HG03439 (cell line): ENCODE data around the gene NIM1K.
"Not testable (repeated sequence)": the region's sequence is repeated elsewhere in the genome, so short reads cannot be mapped to it uniquely, and the experiment has no call there.

ENCODE experiments used
- ATAC-seq: cut with Tn5 transposase; IDR thresholded peaks from one replicate; pipeline ENCODE4 v1.9.1; 2021; ENCODE audit warnings: mild to moderate bottlenecking, moderate library complexity; ENCODE audit not compliant: unreplicated experiment

Gene NIM1K

GRCh38 chr5:43275391-43275790 lies 83.4 kb downstream of the NIM1K start:
- ATAC-seq = no peak

GRCh38 chr5:43279548-43280274 lies 87.7 kb downstream of the NIM1K start:
- no peak for ATAC-seq

GRCh38 chr5:43281840-43282658 lies 90.0 kb downstream of the NIM1K start:
- ATAC-seq = no peak

GRCh38 chr5:43286623-43287022 lies 94.6 kb downstream of the NIM1K start:
- no peak for ATAC-seq

- no peak for ATAC-seq
Observed at GRCh38 chr5:43287493-43287892, 95.5 kb downstream of the NIM1K start.

- ATAC-seq = no peak
Observed at GRCh38 chr5:43288269-43288831, 96.3 kb downstream of the NIM1K start.

GRCh38 chr5:43290726-43291125 lies 98.7 kb downstream of the NIM1K start:
- ATAC-seq = no peak

GRCh38 chr5:43294226-43294625 lies 102.2 kb downstream of the NIM1K start:
- ATAC-seq = no peak

GRCh38 chr5:43295202-43295601 lies 103.2 kb downstream of the NIM1K start:
- no peak for ATAC-seq

GRCh38 chr5:43296835-43297234 lies 104.8 kb downstream of the NIM1K start:
- no peak for ATAC-seq

- ATAC-seq = no peak
Observed at GRCh38 chr5:43298443-43298842, 106.4 kb downstream of the NIM1K start.

- no peak for ATAC-seq
Observed at GRCh38 chr5:43300112-43300511, 108.1 kb downstream of the NIM1K start.

GRCh38 chr5:43301653-43302091 lies 109.6 kb downstream of the NIM1K start:
- ATAC-seq = no peak

- no peak for ATAC-seq
Observed at GRCh38 chr5:43302481-43302880, 110.5 kb downstream of the NIM1K start.

- ATAC-seq = no peak
Observed at GRCh38 chr5:43303242-43303641, 111.2 kb downstream of the NIM1K start.

GRCh38 chr5:43304525-43304924 lies 112.5 kb downstream of the NIM1K start:
- ATAC-seq = no peak

- ATAC-seq = peak; percentile 39
Observed at GRCh38 chr5:43305948-43306565, 114.0 kb downstream of the NIM1K start.

GRCh38 chr5:43306954-43307353 lies 114.9 kb downstream of the NIM1K start:
- ATAC-seq = not testable (repeated sequence)

GRCh38 chr5:43309122-43309521 lies 117.1 kb downstream of the NIM1K start:
- no peak for ATAC-seq

GRCh38 chr5:43309637-43310036 lies 117.6 kb downstream of the NIM1K start:
- no peak for ATAC-seq

GRCh38 chr5:43312076-43312661 lies 120.1 kb downstream of the NIM1K start:
- no peak for ATAC-seq
